Loucy (cell line): ENCODE data around the gene ABCG1.

Experiments used
- CTCF ChIP-seq: fragments of 200-600 bp; sonication (generic); conservative IDR thresholded peaks from 2 replicates; pipeline ENCODE4 v1.5.1; 2014; ENCODE audit warnings: mild to moderate bottlenecking, antibody characterized with exemption, low read length
- EZH2phosphoT487 ChIP-seq: fragments of 200-600 bp; IDR thresholded peaks from 2 replicates; pipeline ENCODE4 v1.6.1; 2018; ENCODE audit warnings: antibody characterized with exemption, mild to moderate bottlenecking, moderate library complexity, borderline replicate concordance

GRCh38 chr21:42195378-42196031 is 23.4 kb upstream of the ABCG1 start:
- TF ChIP-seq CTCF (no peak), EZH2phosphoT487 (no peak)
